H1 (cell line): ENCODE results near the gene FUBP3. TPM values are rescaled to one million over a fixed set of nuclear protein-coding genes. Genes with fewer than 3 reads are reported as not detected.

Experiments used
- CTCF ChIA-PET: fragments of 300-600 bp; sonication (Branson Sonifier 250); formaldehyde crosslinking; loops from one replicate; lab custom pipeline; 2021; ENCODE audit not compliant: partially characterized antibody; lab: Charles Lee
- POLR2A ChIA-PET: fragments of 300-600 bp; sonication (Branson Sonifier 250); formaldehyde crosslinking; loops from one replicate; lab custom pipeline; 2021; ENCODE audit warnings: inconsistent platforms; ENCODE audit not compliant: partially characterized antibody; lab: Charles Lee
- DNase-seq, 2 experiments: peaks; one replicate each; pipeline versions ENCODE4 v3.0.0 to v3.0.0-alpha.2; 2010 to 2022; ENCODE audit warnings: low spot score in 2 of 2, low read depth in 1 of 2, mixed read lengths in 1 of 2
- FAIRE-seq: peaks from 2 replicates; lab custom pipeline; 2011; peaks lifted over from hg19 to GRCh38; lab: Jason Lieb, UNC
- H2AFZ ChIP-seq: 2 replicates; pipeline ENCODE4 v1.8.1; 2012; ENCODE audit warnings: low read length, inconsistent platforms
- H2AK5ac ChIP-seq: 2 replicates; pipeline ENCODE4 v1.6.1; 2013; ENCODE audit warnings: low read depth, low read length
- H2BK120ac ChIP-seq: replicated peaks from 2 replicates; pipeline ENCODE3; 2013; ENCODE audit warnings: low read depth, low read length, inconsistent platforms
- H2BK12ac ChIP-seq: 2 replicates; pipeline ENCODE4 v1.6.1; 2013; ENCODE audit warnings: low read depth, low read length
- H2BK15ac ChIP-seq: 2 replicates; pipeline ENCODE4 v1.6.1; 2013; ENCODE audit warnings: low read length
- H2BK20ac ChIP-seq: 2 replicates; pipeline ENCODE4 v1.6.1; 2013; ENCODE audit warnings: low read length
- H2BK5ac ChIP-seq: 2 replicates; pipeline ENCODE4 v1.6.1; 2013; ENCODE audit warnings: low read depth, low read length
- H3K14ac ChIP-seq: 2 replicates; pipeline ENCODE4 v1.6.1; 2013; ENCODE audit warnings: inconsistent platforms; ENCODE audit not compliant: insufficient read length
- H3K18ac ChIP-seq: 2 replicates; pipeline ENCODE4 v1.6.1; 2013; ENCODE audit warnings: low read length; ENCODE audit errors: extremely low read depth
- H3K23ac ChIP-seq: 2 replicates; pipeline ENCODE4 v1.6.1; 2013; ENCODE audit warnings: inconsistent platforms; ENCODE audit not compliant: insufficient read length
- H3K23me2 ChIP-seq: 2 replicates; pipeline ENCODE4 v1.6.1; 2013; ENCODE audit warnings: low read depth, low read length
- H3K27ac ChIP-seq: 2 replicates; pipeline ENCODE4 v1.6.1; 2011; ENCODE audit warnings: low read depth, low read length, inconsistent platforms
- H3K27me3 ChIP-seq, 4 experiments: replicated peaks in 1 of 4; 1 replicate in 1 of 4; 2 replicates in 3 of 4; pipeline versions ENCODE4 v1.6.1 to v1.8.1; 2011 to 2013; ENCODE audit warnings: low read length in 3 of 4, mild to moderate bottlenecking in 3 of 4, inconsistent platforms in 2 of 4, mixed read lengths in 2 of 4, moderate library complexity in 1 of 4; ENCODE audit not compliant: control insufficient read depth in 3 of 4, insufficient read depth in 3 of 4; ENCODE audit errors: extremely low read depth in 1 of 4
- H3K36me3 ChIP-seq, 4 experiments: 2 replicates each; pipeline versions ENCODE4 v1.6.1 to v1.8.1; 2011 to 2013; ENCODE audit warnings: mild to moderate bottlenecking in 4 of 4, low read length in 3 of 4, moderate library complexity in 2 of 4, control low read depth in 1 of 4, inconsistent platforms in 1 of 4; ENCODE audit not compliant: insufficient read depth in 4 of 4, control insufficient read depth in 2 of 4
- H3K4ac ChIP-seq: replicated peaks from 2 replicates; pipeline ENCODE3; 2013; ENCODE audit warnings: low read length, low read depth, mixed read lengths, inconsistent platforms; ENCODE audit not compliant: insufficient read length
- H3K4me1 ChIP-seq, 4 experiments: replicated peaks in 1 of 4; 1 replicate in 1 of 4; 2 replicates in 3 of 4; pipeline versions ENCODE4 v1.6.1 to v1.8.1; 2011 to 2013; ENCODE audit warnings: low read length in 3 of 4, inconsistent platforms in 2 of 4, mixed read lengths in 1 of 4; ENCODE audit not compliant: insufficient read depth in 4 of 4, control insufficient read depth in 3 of 4
- H3K4me2 ChIP-seq, 2 experiments: 2 replicates each; pipeline versions ENCODE4 v1.6.1 to v1.8.1; 2011 to 2013; ENCODE audit warnings: low read depth in 2 of 2, low read length in 2 of 2, control low read depth in 1 of 2, inconsistent platforms in 1 of 2, mild to moderate bottlenecking in 1 of 2; ENCODE audit not compliant: insufficient read depth in 1 of 2
- H3K4me3 ChIP-seq, 4 experiments: fragments of 200-600, 300-600 bp in 1 of 4; sonication (generic), shearing (Covaris generic), sonication (Bioruptor Twin) in 1 of 4; 2 replicates each; pipeline versions ENCODE4 v1.5.1 to v1.8.1; 2011 to 2016; ENCODE audit warnings: low read length in 4 of 4, low read depth in 3 of 4, control low read depth in 2 of 4, inconsistent platforms in 2 of 4, mild to moderate bottlenecking in 2 of 4, mixed read lengths in 1 of 4, moderate library complexity in 1 of 4; ENCODE audit not compliant: insufficient read depth in 2 of 4; ENCODE audit errors: extremely low read depth in 1 of 4
- H3K56ac ChIP-seq: replicated peaks from 2 replicates; pipeline ENCODE3; 2013; ENCODE audit warnings: low read depth, mild to moderate bottlenecking, mixed read lengths, low read length, inconsistent platforms; ENCODE audit not compliant: insufficient read length
- H3K79me1 ChIP-seq: 2 replicates; pipeline ENCODE4 v1.6.1; 2013; ENCODE audit warnings: low read depth, low read length, control low read depth
- H3K79me2 ChIP-seq, 2 experiments: 2 replicates each; pipeline versions ENCODE4 v1.6.1 to v1.8.1; 2012 to 2013; ENCODE audit warnings: low read length in 2 of 2, mild to moderate bottlenecking in 2 of 2, inconsistent platforms in 1 of 2; ENCODE audit not compliant: insufficient read depth in 2 of 2, control insufficient read depth in 1 of 2
- H3K9ac ChIP-seq, 4 experiments: replicated peaks in 1 of 4; 1 replicate in 1 of 4; 2 replicates in 3 of 4; pipeline versions ENCODE4 v1.6.1 to v1.8.1; 2011 to 2013; ENCODE audit warnings: low read depth in 3 of 4, low read length in 3 of 4, control low read depth in 2 of 4, mild to moderate bottlenecking in 2 of 4, moderate library complexity in 2 of 4, inconsistent platforms in 1 of 4; ENCODE audit errors: extremely low read depth in 1 of 4
- H3K9me3 ChIP-seq, 2 experiments: 2 replicates each; pipeline versions ENCODE4 v1.6.1 to v1.8.1; 2012 to 2013; ENCODE audit warnings: mild to moderate bottlenecking in 2 of 2, moderate library complexity in 2 of 2, control low read depth in 1 of 2, inconsistent platforms in 1 of 2, low read depth in 1 of 2, low read length in 1 of 2, mixed read lengths in 1 of 2; ENCODE audit not compliant: insufficient read depth in 2 of 2
- H4K20me1 ChIP-seq, 2 experiments: replicated peaks in 1 of 2; 2 replicates each; pipeline versions ENCODE3 to v1.8.1; 2011 to 2013; ENCODE audit warnings: inconsistent platforms in 2 of 2, low read length in 2 of 2, mild to moderate bottlenecking in 1 of 2; ENCODE audit not compliant: insufficient read depth in 2 of 2, control insufficient read depth in 1 of 2
- H4K5ac ChIP-seq: 2 replicates; pipeline ENCODE4 v1.6.1; 2013; ENCODE audit warnings: low read length, low read depth, mixed read lengths, inconsistent platforms; ENCODE audit not compliant: insufficient read length
- H4K8ac ChIP-seq: 2 replicates; pipeline ENCODE4 v1.8.0; 2013; ENCODE audit warnings: mild to moderate bottlenecking, moderate library complexity, low read length, inconsistent platforms; ENCODE audit not compliant: insufficient read depth; ENCODE audit errors: extremely low read depth
- H4K91ac ChIP-seq: replicated peaks from 2 replicates; pipeline ENCODE3; 2013; ENCODE audit warnings: low read length, mixed read lengths, inconsistent platforms; ENCODE audit not compliant: insufficient read length
- EZH2 ChIP-seq: fragments of 200-600 bp; sonication (generic); IDR thresholded peaks from 2 replicates; pipeline ENCODE4 v1.7.1; 2012; ENCODE audit warnings: low read depth, mild to moderate bottlenecking, moderate library complexity, low read length, inconsistent platforms; ENCODE audit not compliant: severe bottlenecking
- WGBS, 2 experiments: shearing (Covaris generic) in 1 of 2; methylation state at CpG; one replicate each; pipeline versions ENCODE4 v1.1.6 to v1.1.7; 2013 to 2015; ENCODE audit warnings: low lambda C conversion rate in 2 of 2, mixed read lengths in 2 of 2, inconsistent platforms in 1 of 2, low coverage in 1 of 2, missing lambda C conversion rate in 1 of 2; ENCODE audit not compliant: insufficient replicate concordance in 2 of 2, insufficient coverage in 1 of 2, insufficient read length in 1 of 2; ENCODE audit errors: extremely low coverage in 1 of 2, missing lambda C conversion rate in 1 of 2; 5-methylcytosine and 5-hydroxymethylcytosine counted together
- polyA plus RNA-seq, 7 experiments: library from polyadenylated mRNA; depleted of rRNA in 3 of 7; stranded (reverse) in 5 of 7; unstranded in 2 of 7; fragments of >200 nt in 5 of 7; fragments of 200-250 nt in 2 of 7; gene quantifications; 1 replicate in 5 of 7; 2 replicates in 1 of 7; 4 replicates in 1 of 7; pipeline versions ENCODE4 v1.2.1 to v1.2.3, GENCODE V29; 2011 to 2013; ENCODE audit warnings: missing spikeins in 2 of 7, mixed read lengths in 2 of 7
- total RNA-seq: library from RNA; stranded (reverse); fragmentation: NEBNext Ultra II Directional; extraction: Animal tissue kit (Norgen Biotek cat#: 25700); gene quantifications from 2 replicates; pipeline ENCODE4 v1.2.1, GENCODE V29; 2021

FUBP3 gene
- total and polyA plus RNA-seq, 2 of the 8 experiments (the other 6 are each of a cell fraction or from before 2014, with no cell fraction given): 23.7 to 76.4 TPM

- no peak overlapping the region for H3K4me3 ChIP-seq
- ChIA-PET CTCF (interaction anchor here (1.9 to 6.0 kb wide), 2 partner anchors 10 to 30 kb away, joined by 7 to 53 read pairs; no protein-coding TSS in a partner anchor), POLR2A (interaction anchor here (0.6 kb wide), 1 partner anchor 1046 kb away, joined by 3 read pairs; no protein-coding TSS in a partner anchor)
- H3K36me3 ChIP-seq: no peaks in the 10 kb centered on the region
- H2BK15ac ChIP-seq: no peak overlapping the region
- no peak overlapping the region for H2BK20ac ChIP-seq
- H2BK5ac ChIP-seq: no peak overlapping the region
- H3K4ac ChIP-seq: no peak overlapping the region
- H3K23me2 ChIP-seq: no peaks in the 10 kb centered on the region
- H3K18ac ChIP-seq: no peak overlapping the region
- no peak overlapping the region for H2AK5ac ChIP-seq
- H3K14ac ChIP-seq: no peak overlapping the region
- H3K9me3 ChIP-seq: no peaks in the 10 kb centered on the region
- DNase-seq: no peak
- H3K27ac ChIP-seq: no peak overlapping the region
- no peaks in the 10 kb centered on the region for H3K79me2 ChIP-seq
- FAIRE-seq: no peak
- H4K5ac ChIP-seq: no peak overlapping the region
- no peak overlapping the region for H4K8ac ChIP-seq
- H3K9ac ChIP-seq: no peak overlapping the region
- no peak overlapping the region for H2BK120ac ChIP-seq
- no peak overlapping the region for H3K23ac ChIP-seq
- no peaks in the 10 kb centered on the region for H3K79me1 ChIP-seq
- WGBS, 2 experiments: 97% methylated on average over 6 of the region's 6 CpGs; no CpG with 5 or more reads in 1 of the 2 experiments
- peaks cover 33 to 45% (median 40%) of the 10 kb centered on the region in 4 experiments for H3K27me3 ChIP-seq
- H3K4me2 ChIP-seq: no peak overlapping the region
- H2BK12ac ChIP-seq: 0 out of 2 replicates have a peak overlapping the region, but pooled peaks have one; percentile 39
- H3K4me1 ChIP-seq: peaks cover 0 to 12% (median 10%) of the 10 kb centered on the region in 4 experiments; a peak in 6 of 7 replicates
- H3K56ac ChIP-seq: no peak overlapping the region
- H4K20me1 ChIP-seq: peaks cover 2 to 9% of the 10 kb centered on the region in 2 experiments
- H2AFZ ChIP-seq: no peak overlapping the region
- H4K91ac ChIP-seq: no peak overlapping the region
- no peak for TF ChIP-seq EZH2
Measured at GRCh38 chr9:130670644-130671043, 91.3 kb downstream of the FUBP3 start.
